GM12878 (cell line): ENCODE results near the gene MTHFD1L.

Experiments
- BMI1 ChIP-seq: fragments of 450-650 bp; IDR thresholded peaks from 2 replicates; pipeline ENCODE4 v1.6.1; 2016; ENCODE audit warnings: mild to moderate bottlenecking, moderate library complexity, borderline replicate concordance
- CHD4 ChIP-seq: fragments of 200-600 bp; sonication (generic); IDR thresholded peaks from 2 replicates; pipeline ENCODE4 v1.6.1; 2016; ENCODE audit warnings: mild to moderate bottlenecking
- EP300 ChIP-seq, 2 experiments: fragments of 150-350 bp in 1 of 2; IDR thresholded peaks; 2 replicates each; pipeline ENCODE4 v1.6.1; 2011 to 2012; ENCODE audit warnings: low read depth in 2 of 2, low read length in 2 of 2, borderline replicate concordance in 1 of 2, improper control_type of control experiment in 1 of 2, inconsistent platforms in 1 of 2; ENCODE audit not compliant: control insufficient read depth in 1 of 2
- EZH2 ChIP-seq: IDR thresholded peaks from 2 replicates; pipeline ENCODE4 v1.6.1; 2012; ENCODE audit warnings: low read depth, mild to moderate bottlenecking, control low read depth, inconsistent platforms, low read length, borderline replicate concordance; ENCODE audit not compliant: control insufficient read depth
- GABPA ChIP-seq: IDR thresholded peaks from 2 replicates; pipeline ENCODE4 v1.6.1; 2014; ENCODE audit warnings: antibody characterized with exemption, low read depth, mild to moderate bottlenecking, inconsistent platforms
- SIN3A ChIP-seq: IDR thresholded peaks from 2 replicates; pipeline ENCODE4 v1.6.1; 2012; ENCODE audit warnings: low read depth, low read length, improper control_type of control experiment
- TF ChIP-seq, protein P1 (sequence below): IDR thresholded peaks from 2 replicates; pipeline ENCODE4 v1.6.1; 2011; ENCODE audit warnings: low read depth, low read length, improper control_type of control experiment, borderline replicate concordance
- TF ChIP-seq, protein P2 (sequence below): fragments of 450-650 bp; formaldehyde crosslinking; IDR thresholded peaks from 2 replicates; pipeline ENCODE4 v1.4.0; 2020; ENCODE audit warnings: mild to moderate bottlenecking, moderate library complexity
- TF ChIP-seq, protein P3 (sequence below), 3 experiments: IDR thresholded peaks in 2 of 3; conservative IDR thresholded peaks in 1 of 3; 2 replicates each; pipeline ENCODE4 v1.5.1; 2011; ENCODE audit warnings: low read depth in 3 of 3, low read length in 3 of 3, mild to moderate bottlenecking in 3 of 3, control low read depth in 2 of 3, moderate library complexity in 2 of 3, inconsistent platforms in 1 of 3, mixed read lengths in 1 of 3; ENCODE audit not compliant: control insufficient read depth in 2 of 3, insufficient read depth in 1 of 3; ENCODE audit errors: extremely low read depth in 1 of 3

DNA sequence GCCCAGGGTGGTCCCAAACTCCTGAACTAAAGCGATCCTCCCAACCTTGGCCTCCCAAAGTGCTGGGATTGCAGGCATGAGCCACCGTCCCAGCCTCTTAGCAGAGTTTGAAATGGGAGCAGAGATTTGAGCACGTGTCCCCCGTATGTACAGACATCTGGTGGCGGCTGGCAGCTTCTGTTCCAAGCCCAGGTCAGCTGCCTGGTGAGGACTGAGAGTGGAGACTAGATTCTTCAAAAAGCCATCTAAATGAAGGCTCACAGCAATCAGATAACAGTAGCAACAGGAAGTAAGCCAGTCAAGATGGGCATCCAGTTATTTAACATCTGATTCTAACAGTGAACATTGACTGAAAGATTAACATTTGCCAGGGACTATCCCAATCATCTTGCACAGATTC, 246.2 kb downstream of the MTHFD1L start:
- TF ChIP-seq EP300 (IDR thresholded peaks at IDR 0.05; ENCODE audit: borderline replicate concordance in 1 of 2, control insufficient read depth in 1 of 2, low read depth in 2 of 2, low read length in 2 of 2) (no peak), BMI1 (no peak), EZH2 (no peak), CHD4 (no peak), SIN3A (no peak), GABPA (no peak)
- TF ChIP-seq, protein P1, sequence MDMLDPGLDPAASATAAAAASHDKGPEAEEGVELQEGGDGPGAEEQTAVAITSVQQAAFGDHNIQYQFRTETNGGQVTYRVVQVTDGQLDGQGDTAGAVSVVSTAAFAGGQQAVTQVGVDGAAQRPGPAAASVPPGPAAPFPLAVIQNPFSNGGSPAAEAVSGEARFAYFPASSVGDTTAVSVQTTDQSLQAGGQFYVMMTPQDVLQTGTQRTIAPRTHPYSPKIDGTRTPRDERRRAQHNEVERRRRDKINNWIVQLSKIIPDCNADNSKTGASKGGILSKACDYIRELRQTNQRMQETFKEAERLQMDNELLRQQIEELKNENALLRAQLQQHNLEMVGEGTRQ: no peak
- TF ChIP-seq, protein P2, sequence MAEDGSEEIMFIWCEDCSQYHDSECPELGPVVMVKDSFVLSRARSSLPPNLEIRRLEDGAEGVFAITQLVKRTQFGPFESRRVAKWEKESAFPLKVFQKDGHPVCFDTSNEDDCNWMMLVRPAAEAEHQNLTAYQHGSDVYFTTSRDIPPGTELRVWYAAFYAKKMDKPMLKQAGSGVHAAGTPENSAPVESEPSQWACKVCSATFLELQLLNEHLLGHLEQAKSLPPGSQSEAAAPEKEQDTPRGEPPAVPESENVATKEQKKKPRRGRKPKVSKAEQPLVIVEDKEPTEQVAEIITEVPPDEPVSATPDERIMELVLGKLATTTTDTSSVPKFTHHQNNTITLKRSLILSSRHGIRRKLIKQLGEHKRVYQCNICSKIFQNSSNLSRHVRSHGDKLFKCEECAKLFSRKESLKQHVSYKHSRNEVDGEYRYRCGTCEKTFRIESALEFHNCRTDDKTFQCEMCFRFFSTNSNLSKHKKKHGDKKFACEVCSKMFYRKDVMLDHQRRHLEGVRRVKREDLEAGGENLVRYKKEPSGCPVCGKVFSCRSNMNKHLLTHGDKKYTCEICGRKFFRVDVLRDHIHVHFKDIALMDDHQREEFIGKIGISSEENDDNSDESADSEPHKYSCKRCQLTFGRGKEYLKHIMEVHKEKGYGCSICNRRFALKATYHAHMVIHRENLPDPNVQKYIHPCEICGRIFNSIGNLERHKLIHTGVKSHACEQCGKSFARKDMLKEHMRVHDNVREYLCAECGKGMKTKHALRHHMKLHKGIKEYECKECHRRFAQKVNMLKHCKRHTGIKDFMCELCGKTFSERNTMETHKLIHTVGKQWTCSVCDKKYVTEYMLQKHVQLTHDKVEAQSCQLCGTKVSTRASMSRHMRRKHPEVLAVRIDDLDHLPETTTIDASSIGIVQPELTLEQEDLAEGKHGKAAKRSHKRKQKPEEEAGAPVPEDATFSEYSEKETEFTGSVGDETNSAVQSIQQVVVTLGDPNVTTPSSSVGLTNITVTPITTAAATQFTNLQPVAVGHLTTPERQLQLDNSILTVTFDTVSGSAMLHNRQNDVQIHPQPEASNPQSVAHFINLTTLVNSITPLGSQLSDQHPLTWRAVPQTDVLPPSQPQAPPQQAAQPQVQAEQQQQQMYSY (CRISPR knock-in tag): no peak
- TF ChIP-seq, protein P3, sequence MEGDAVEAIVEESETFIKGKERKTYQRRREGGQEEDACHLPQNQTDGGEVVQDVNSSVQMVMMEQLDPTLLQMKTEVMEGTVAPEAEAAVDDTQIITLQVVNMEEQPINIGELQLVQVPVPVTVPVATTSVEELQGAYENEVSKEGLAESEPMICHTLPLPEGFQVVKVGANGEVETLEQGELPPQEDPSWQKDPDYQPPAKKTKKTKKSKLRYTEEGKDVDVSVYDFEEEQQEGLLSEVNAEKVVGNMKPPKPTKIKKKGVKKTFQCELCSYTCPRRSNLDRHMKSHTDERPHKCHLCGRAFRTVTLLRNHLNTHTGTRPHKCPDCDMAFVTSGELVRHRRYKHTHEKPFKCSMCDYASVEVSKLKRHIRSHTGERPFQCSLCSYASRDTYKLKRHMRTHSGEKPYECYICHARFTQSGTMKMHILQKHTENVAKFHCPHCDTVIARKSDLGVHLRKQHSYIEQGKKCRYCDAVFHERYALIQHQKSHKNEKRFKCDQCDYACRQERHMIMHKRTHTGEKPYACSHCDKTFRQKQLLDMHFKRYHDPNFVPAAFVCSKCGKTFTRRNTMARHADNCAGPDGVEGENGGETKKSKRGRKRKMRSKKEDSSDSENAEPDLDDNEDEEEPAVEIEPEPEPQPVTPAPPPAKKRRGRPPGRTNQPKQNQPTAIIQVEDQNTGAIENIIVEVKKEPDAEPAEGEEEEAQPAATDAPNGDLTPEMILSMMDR (IDR thresholded peaks at IDR 0.05 in 2 of 3, conservative IDR thresholded peaks at IDR 0.05 in 1 of 3; ENCODE audit: control insufficient read depth in 2 of 3, extremely low read depth in 1 of 3, insufficient read depth in 1 of 3, low read depth in 3 of 3, low read length in 3 of 3): no peak
